Mesenchymal stem cell (in vitro differentiated cells and primary cell): Measurements from ENCODE around the gene ACACA.

Experiments
- DNase-seq: peaks from one replicate; pipeline ENCODE4 v3.0.0-alpha.2; 2013
- H2AFZ ChIP-seq: one replicate; pipeline ENCODE4 v1.6.1; 2013; ENCODE audit warnings: low read depth, mild to moderate bottlenecking, control low read depth, inconsistent platforms, low read length, moderate library complexity
- H2AK5ac ChIP-seq: 2 replicates; pipeline ENCODE4 v1.6.1; 2013; ENCODE audit warnings: low read length, moderate library complexity, mild to moderate bottlenecking, inconsistent platforms; ENCODE audit not compliant: severe bottlenecking
- H2BK120ac ChIP-seq: one replicate; pipeline ENCODE4 v1.6.1; 2013; ENCODE audit warnings: low read depth, mild to moderate bottlenecking, inconsistent platforms, low read length, moderate library complexity
- H2BK12ac ChIP-seq, 2 experiments: one replicate each; pipeline ENCODE4 v1.6.1; 2013; ENCODE audit warnings: inconsistent platforms in 2 of 2, low read length in 2 of 2, mild to moderate bottlenecking in 2 of 2, moderate library complexity in 2 of 2, control low read depth in 1 of 2
- H2BK15ac ChIP-seq: one replicate; pipeline ENCODE4 v1.6.1; 2013; ENCODE audit warnings: mild to moderate bottlenecking, low read depth, inconsistent platforms; ENCODE audit not compliant: poor library complexity, severe bottlenecking
- H2BK5ac ChIP-seq: 2 replicates; pipeline ENCODE4 v1.6.1; 2013; ENCODE audit warnings: low read depth, mild to moderate bottlenecking, low read length, control low read depth, inconsistent platforms; ENCODE audit not compliant: poor library complexity, severe bottlenecking
- H3K14ac ChIP-seq, 2 experiments: one replicate each; pipeline ENCODE4 v1.6.1; 2013; ENCODE audit warnings: inconsistent platforms in 2 of 2, low read length in 2 of 2, control low read depth in 1 of 2, mild to moderate bottlenecking in 1 of 2, moderate library complexity in 1 of 2
- H3K18ac ChIP-seq, 2 experiments: one replicate each; pipeline ENCODE4 v1.6.1; 2013; ENCODE audit warnings: inconsistent platforms in 2 of 2, low read length in 2 of 2, control low read depth in 1 of 2, low read depth in 1 of 2, mild to moderate bottlenecking in 1 of 2
- H3K23ac ChIP-seq, 2 experiments: one replicate each; pipeline ENCODE4 v1.6.1; 2013; ENCODE audit warnings: inconsistent platforms in 2 of 2, low read length in 2 of 2, mild to moderate bottlenecking in 2 of 2, moderate library complexity in 2 of 2, control low read depth in 1 of 2
- H3K27ac ChIP-seq: 2 replicates; pipeline ENCODE4 v1.5.1; 2013; ENCODE audit warnings: mild to moderate bottlenecking, moderate library complexity, low read length, control low read depth, inconsistent platforms; ENCODE audit not compliant: poor library complexity, severe bottlenecking
- H3K27me3 ChIP-seq, 2 experiments: 2 replicates each; pipeline versions ENCODE4 v1.6.1 to v1.7.0; 2013; ENCODE audit warnings: low read length in 2 of 2, mild to moderate bottlenecking in 2 of 2, moderate library complexity in 2 of 2, control low read depth in 1 of 2, inconsistent platforms in 1 of 2; ENCODE audit not compliant: control insufficient read depth in 1 of 2, insufficient read depth in 1 of 2
- H3K36me3 ChIP-seq, 2 experiments: 2 replicates each; pipeline versions ENCODE4 v1.6.1 to v1.7.0; 2013; ENCODE audit warnings: low read length in 2 of 2, control low read depth in 1 of 2, inconsistent platforms in 1 of 2, low read depth in 1 of 2, mild to moderate bottlenecking in 1 of 2; ENCODE audit not compliant: insufficient read depth in 2 of 2, control insufficient read depth in 1 of 2
- H3K4ac ChIP-seq, 2 experiments: one replicate each; pipeline ENCODE4 v1.6.1; 2013; ENCODE audit warnings: inconsistent platforms in 2 of 2, low read length in 2 of 2, mild to moderate bottlenecking in 2 of 2, moderate library complexity in 2 of 2, control low read depth in 1 of 2, low read depth in 1 of 2
- H3K4me1 ChIP-seq: 2 replicates; pipeline ENCODE4 v1.6.1; 2013; ENCODE audit warnings: low read depth, low read length, control low read depth; ENCODE audit not compliant: control insufficient read depth, insufficient read depth
- H3K4me2 ChIP-seq: 2 replicates; pipeline ENCODE4 v1.6.1; 2013; ENCODE audit warnings: low read length, mild to moderate bottlenecking, inconsistent platforms; ENCODE audit not compliant: poor library complexity, severe bottlenecking
- H3K4me3 ChIP-seq, 2 experiments: 2 replicates each; pipeline versions ENCODE4 v1.5.1 to v1.7.0; 2013; ENCODE audit warnings: low read length in 2 of 2, mild to moderate bottlenecking in 2 of 2, control low read depth in 1 of 2, low read depth in 1 of 2; ENCODE audit not compliant: insufficient read depth in 1 of 2
- H3K79me1 ChIP-seq: replicated peaks from 2 replicates; pipeline ENCODE4 v1.6.1; 2013; ENCODE audit warnings: mild to moderate bottlenecking, control low read depth, low read length, inconsistent platforms; ENCODE audit not compliant: poor library complexity, severe bottlenecking
- H3K9ac ChIP-seq: 2 replicates; pipeline ENCODE4 v1.7.0; 2013; ENCODE audit warnings: mild to moderate bottlenecking, low read length, moderate library complexity
- H3K9me3 ChIP-seq: 2 replicates; pipeline ENCODE4 v1.7.0; 2013; ENCODE audit warnings: mild to moderate bottlenecking, low read length; ENCODE audit not compliant: control insufficient read depth
- H4K8ac ChIP-seq: one replicate; pipeline ENCODE4 v1.6.1; 2013; ENCODE audit warnings: inconsistent platforms, mild to moderate bottlenecking, low read length, moderate library complexity
- H4K91ac ChIP-seq: one replicate; pipeline ENCODE4 v1.6.1; 2013; ENCODE audit warnings: mild to moderate bottlenecking, low read length, inconsistent platforms
- WGBS: methylation state at CpG from one replicate; pipeline ENCODE4 v1.1.7; 2013; ENCODE audit warnings: mixed read lengths; 5-methylcytosine and 5-hydroxymethylcytosine counted together

Gene ACACA

DNA sequence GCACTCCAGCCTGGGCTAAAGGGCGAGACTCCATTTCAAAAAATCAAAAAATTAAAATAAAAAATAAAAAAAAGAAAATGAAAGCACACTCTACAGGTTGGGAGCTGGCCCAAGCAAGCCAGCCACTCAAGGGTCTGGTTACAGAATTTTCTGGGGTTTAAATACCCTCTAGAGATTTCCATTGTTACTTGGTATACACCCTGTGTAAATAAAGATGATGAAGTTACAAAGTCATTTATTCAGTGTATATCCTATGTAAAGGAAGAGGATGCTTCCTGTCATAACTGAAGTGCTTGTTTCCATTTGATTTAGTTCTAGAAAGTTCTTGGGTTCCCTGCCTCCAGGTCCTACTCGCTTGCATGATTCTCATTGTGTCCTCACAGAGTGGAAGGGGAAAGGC is 110.7 kb downstream of the ACACA start:
- H3K36me3 ChIP-seq, result no peaks in the 10 kb centered on the region
- no peak overlapping the region for H3K23ac ChIP-seq
- H4K8ac ChIP-seq, result no peak overlapping the region
- H2AFZ ChIP-seq, result no peak overlapping the region
- H3K4me3 ChIP-seq, result no peak overlapping the region
- no peak for DNase-seq
- no peak overlapping the region for H2BK120ac ChIP-seq
- no peak overlapping the region for H3K27ac ChIP-seq
- H3K9me3 ChIP-seq, result no peaks in the 10 kb centered on the region
- no peak overlapping the region for H3K14ac ChIP-seq
- 100% methylated on average over 1 of the region's 2 CpGs for WGBS
- no peak overlapping the region for H3K4ac ChIP-seq
- no peak overlapping the region for H2BK5ac ChIP-seq
- peaks cover 24% of the 10 kb centered on the region for H3K79me1 ChIP-seq
- H3K27me3 ChIP-seq, result no peaks in the 10 kb centered on the region
- no peak overlapping the region for H4K91ac ChIP-seq
- no peak overlapping the region for H2BK15ac ChIP-seq
- no peak overlapping the region for H3K4me2 ChIP-seq
- H3K4me1 ChIP-seq, result peaks cover 4% of the 10 kb centered on the region
- H2AK5ac ChIP-seq, result no peak overlapping the region
- H3K9ac ChIP-seq, result no peak overlapping the region
- no peak overlapping the region for H3K18ac ChIP-seq
- H2BK12ac ChIP-seq, result no peak overlapping the region

DNA sequence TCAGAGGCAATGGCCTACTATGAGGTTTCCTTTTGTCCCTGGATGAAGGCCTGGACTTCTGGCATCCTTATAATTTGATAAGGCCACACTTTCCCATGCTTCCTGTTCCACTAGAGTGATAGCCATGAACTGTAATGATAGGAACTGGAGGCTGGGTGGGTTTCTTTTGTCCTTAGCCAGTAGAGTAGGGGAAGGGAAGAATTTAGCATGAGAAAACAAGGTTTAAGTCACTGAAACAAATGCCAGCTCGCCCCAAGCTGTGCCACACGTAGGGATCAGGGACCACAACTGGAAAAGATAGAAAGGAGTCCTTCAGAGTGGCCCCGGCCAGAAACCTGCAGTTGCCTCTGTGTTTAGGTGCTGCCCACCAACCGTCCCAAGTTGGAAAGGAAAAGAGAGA is 111.7 kb downstream of the ACACA start:
- Histone ChIP-seq H3K4me2 (no peak overlapping the region), H2BK120ac (no peak overlapping the region), H4K8ac (no peak overlapping the region), H3K9ac (no peak overlapping the region), H3K27me3 (no peaks in the 10 kb centered on the region), H2BK5ac (no peak overlapping the region), H3K4ac (no peak overlapping the region), H3K23ac (no peak overlapping the region), H3K27ac (no peak overlapping the region), H3K36me3 (no peaks in the 10 kb centered on the region), H2AFZ (no peak overlapping the region), H3K4me3 (no peak overlapping the region), H3K79me1 (peaks cover 28% of the 10 kb centered on the region), H3K18ac (no peak overlapping the region), H2BK12ac (no peak overlapping the region), H2BK15ac (no peak overlapping the region), H2AK5ac (no peak overlapping the region), H4K91ac (no peak overlapping the region), H3K4me1 (peaks cover 6% of the 10 kb centered on the region), H3K14ac (no peak overlapping the region), H3K9me3 (no peaks in the 10 kb centered on the region)
- WGBS, result 92% methylated on average over 3 of the region's 4 CpGs
- DNase-seq, result no peak

DNA sequence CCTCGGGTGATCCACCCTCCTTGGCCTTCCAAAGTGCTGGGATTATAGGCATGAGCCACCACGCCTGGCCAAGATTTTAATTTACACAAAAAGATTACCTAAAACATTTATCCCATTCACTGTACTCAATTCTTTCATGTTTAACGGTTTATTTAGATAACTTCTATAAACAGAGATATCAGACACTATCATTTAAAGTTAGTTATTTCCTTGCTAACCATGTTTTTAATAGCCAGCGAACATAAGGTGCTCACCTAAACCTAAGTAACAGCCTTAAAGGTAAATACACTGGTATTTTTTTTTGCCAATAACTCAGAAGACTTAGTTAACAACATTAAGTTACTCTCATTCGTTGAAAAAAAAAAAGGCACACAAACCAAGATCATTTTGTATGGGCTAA is 112.9 kb downstream of the ACACA start:
- H3K4me2 ChIP-seq, result no peak overlapping the region
- no peak overlapping the region for H2BK120ac ChIP-seq
- no peak overlapping the region for H2BK5ac ChIP-seq
- no peak overlapping the region for H3K14ac ChIP-seq
- no peaks in the 10 kb centered on the region for H3K27me3 ChIP-seq
- H3K4ac ChIP-seq, result no peak overlapping the region
- H3K23ac ChIP-seq, result no peak overlapping the region
- no peaks in the 10 kb centered on the region for H3K36me3 ChIP-seq
- no peak overlapping the region for H3K27ac ChIP-seq
- H2BK12ac ChIP-seq, result no peak overlapping the region
- DNase-seq, result no peak
- no peak overlapping the region for H4K91ac ChIP-seq
- 96% methylated on average over 3 of the region's 5 CpGs for WGBS
- no peak overlapping the region for H2AK5ac ChIP-seq
- no peak overlapping the region for H2AFZ ChIP-seq
- H3K4me3 ChIP-seq, result no peak overlapping the region
- H4K8ac ChIP-seq, result no peak overlapping the region
- no peaks in the 10 kb centered on the region for H3K9me3 ChIP-seq
- no peak overlapping the region for H3K9ac ChIP-seq
- no peak overlapping the region for H3K18ac ChIP-seq
- no peak overlapping the region for H2BK15ac ChIP-seq
- H3K79me1 ChIP-seq, result peaks cover 30% of the 10 kb centered on the region
- H3K4me1 ChIP-seq, result peaks cover 6% of the 10 kb centered on the region

DNA sequence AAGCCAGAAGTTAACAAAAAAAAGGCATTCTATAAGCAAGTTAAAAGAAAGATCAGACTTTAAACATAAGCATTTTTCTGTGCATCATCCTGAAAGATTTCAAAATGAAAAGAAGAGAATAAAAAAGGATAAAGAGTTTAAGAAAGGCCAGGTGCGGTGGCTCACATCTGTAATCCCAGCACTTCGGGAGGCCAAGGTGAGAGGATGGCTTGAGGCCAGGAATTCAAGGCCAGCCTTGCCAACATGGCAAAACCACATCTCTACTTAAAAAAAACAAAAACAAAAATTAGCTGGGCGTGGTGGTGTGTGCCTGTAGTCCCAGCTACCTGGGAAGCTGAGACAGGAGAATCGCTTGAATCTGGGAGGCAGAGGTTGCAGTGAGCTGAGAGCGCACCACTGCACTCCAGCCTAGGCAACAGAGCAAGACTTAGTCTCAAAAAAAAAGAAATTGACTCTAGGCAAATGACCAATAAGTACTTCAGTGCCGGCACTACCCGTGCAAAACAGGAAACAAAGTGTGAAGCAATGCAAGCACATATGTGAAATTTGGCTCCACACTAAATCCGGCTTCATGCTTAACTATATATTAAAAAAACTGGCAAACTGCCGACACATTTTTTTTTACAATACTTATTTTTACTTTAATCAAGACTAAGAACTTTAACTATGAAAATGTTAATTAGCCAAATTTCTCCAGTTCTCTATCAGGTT is 114.1 kb downstream of the ACACA start:
- Histone ChIP-seq H3K27me3 (no peaks in the 10 kb centered on the region), H3K36me3 (no peaks in the 10 kb centered on the region), H4K91ac (no peak overlapping the region), H2BK12ac (no peak overlapping the region), H3K14ac (no peak overlapping the region), H3K4ac (no peak overlapping the region), H2BK5ac (no peak overlapping the region), H2AK5ac (no peak overlapping the region), H3K18ac (no peak overlapping the region), H3K4me2 (no peak overlapping the region), H3K9ac (no peak overlapping the region), H2BK120ac (no peak overlapping the region), H3K4me3 (no peak overlapping the region), H3K23ac (no peak overlapping the region), H2BK15ac (no peak overlapping the region), H4K8ac (no peak overlapping the region), H2AFZ (no peak overlapping the region), H3K4me1 (peaks cover 1% of the 10 kb centered on the region), H3K9me3 (no peaks in the 10 kb centered on the region), H3K79me1 (peaks cover 30% of the 10 kb centered on the region), H3K27ac (no peak overlapping the region)
- no peak for DNase-seq
- whole genome bisulfite sequencing, result 93% methylated on average over 7 of the region's 9 CpGs
